Thyroid gland (tissue), 4 donors: ENCODE measurements around the gene ZNF672.

ENCODE experiments used
- CTCF ChIP-seq, 6 experiments: fragments of 200-600 bp in 3 of 6; fragments of 450-650 bp in 3 of 6; sonication (generic) in 3 of 6; IDR thresholded peaks; one replicate each; pipeline ENCODE4 v1.5.1; 2016 to 2019; ENCODE audit warnings: antibody characterized with exemption in 6 of 6, mild to moderate bottlenecking in 2 of 6, inconsistent platforms in 1 of 6, moderate library complexity in 1 of 6
- POLR2A ChIP-seq, 2 donors: fragments of 450-650 bp; IDR thresholded peaks; one replicate each; pipeline ENCODE4 v1.6.1; 2017; ENCODE audit warnings: antibody characterized with exemption in 2 of 2, mild to moderate bottlenecking in 2 of 2, moderate library complexity in 1 of 2

GRCh38 chr1:248824301-248824700 is 13.7 kb upstream of the ZNF672 start:
- TF ChIP-seq POLR2A (IDR thresholded peaks at IDR 0.05) (no peak), CTCF (IDR thresholded peaks at IDR 0.05) (no peak)
